H4 (cell line): ENCODE results near the gene SEC16B. TPM values are rescaled to one million over a fixed set of nuclear protein-coding genes. Genes with fewer than 3 reads are reported as not detected.
A peak's percentile ranks its signal among the peaks of the same experiment; 100 is the strongest.
"Not testable (repeated sequence)": the region's sequence is repeated elsewhere in the genome, so short reads cannot be mapped to it uniquely, and the experiment has no call there.

ENCODE experiments used
- DNase-seq: peaks from one replicate; pipeline ENCODE4 v3.0.0-alpha.2; 2015; ENCODE audit warnings: low spot score
- total RNA-seq: library from RNA; depleted of rRNA; stranded (reverse); fragments of >200 nt; shearing (Covaris generic); gene quantifications from 2 replicates; pipeline ENCODE4 v1.2.3, GENCODE V29; 2014; rRNA removed

The SEC16B gene
- 0.04 and 0.27 TPM in 2 replicates for total RNA-seq

GRCh38 chr1:177969825-177970371 lies at the start of gene SEC16B:
Gene SEC16B (minus strand): TSS chr1:177970058. CDS start chr1:177967981, 2,077 bp downstream.
- DNase-seq: no peak

- no peak for DNase-seq
Measured at GRCh38 chr1:178019622-178020021, 49.8 kb upstream of the SEC16B start.

- no peak for DNase-seq
Measured at GRCh38 chr1:178019208-178019607, 49.4 kb upstream of the SEC16B start.

GRCh38 chr1:178017517-178017916 lies 47.7 kb upstream of the SEC16B start:
- DNase-seq: no peak

GRCh38 chr1:178011864-178012503 lies 42.1 kb upstream of the SEC16B start:
- DNase-seq: no peak

- DNase-seq: no peak
Measured at GRCh38 chr1:178011465-178011828, 41.6 kb upstream of the SEC16B start.

- no peak for DNase-seq
Measured at GRCh38 chr1:178010674-178011464, 41.0 kb upstream of the SEC16B start.

GRCh38 chr1:178006043-178006442 lies 36.2 kb upstream of the SEC16B start:
- DNase-seq: no peak

- no peak for DNase-seq
Measured at GRCh38 chr1:178005450-178005849, 35.6 kb upstream of the SEC16B start.

- no peak for DNase-seq
Measured at GRCh38 chr1:178004926-178005391, 35.1 kb upstream of the SEC16B start.

GRCh38 chr1:177998696-177999631 lies 29.1 kb upstream of the SEC16B start:
- no peak for DNase-seq

- DNase-seq: no peak
Measured at GRCh38 chr1:177996957-177997356, 27.1 kb upstream of the SEC16B start.

- DNase-seq: no peak
Measured at GRCh38 chr1:177995369-177995768, 25.5 kb upstream of the SEC16B start.

GRCh38 chr1:177986281-177986680 lies 16.4 kb upstream of the SEC16B start:
- DNase-seq: not testable (repeated sequence)

- no peak for DNase-seq
Measured at GRCh38 chr1:177984761-177985160, 14.9 kb upstream of the SEC16B start.

- peak; percentile 79 for DNase-seq
Measured at GRCh38 chr1:177984136-177984525, 14.3 kb upstream of the SEC16B start.

- no peak for DNase-seq
Measured at GRCh38 chr1:177983482-177984135, 13.8 kb upstream of the SEC16B start.

GRCh38 chr1:177983077-177983476 lies 13.2 kb upstream of the SEC16B start:
- DNase-seq: no peak

- DNase-seq: no peak
Measured at GRCh38 chr1:177981200-177981599, 11.3 kb upstream of the SEC16B start.

GRCh38 chr1:177979272-177979671 lies 9.4 kb upstream of the SEC16B start:
- DNase-seq: no peak

- no peak for DNase-seq
Measured at GRCh38 chr1:177978530-177978929, 8.7 kb upstream of the SEC16B start.
